Neutrophil (primary cell): ENCODE data around the gene RGS8.

Experiments used
- H3K27ac ChIP-seq: fragments of 200-600 bp; sonication (generic); 2 replicates; pipeline ENCODE4 v1.5.1; 2016; ENCODE audit warnings: mild to moderate bottlenecking, moderate library complexity
- H3K27me3 ChIP-seq: fragments of 200-600 bp; sonication (generic); 2 replicates; pipeline ENCODE4 v1.6.0; 2016; ENCODE audit warnings: mild to moderate bottlenecking
- H3K36me3 ChIP-seq: fragments of 200-600 bp; sonication (generic); 2 replicates; pipeline ENCODE4 v1.5.1; 2017
- H3K4me1 ChIP-seq, 2 experiments: fragments of 200-600 bp in 1 of 2; sonication (generic) in 1 of 2; 1 replicate in 1 of 2; 2 replicates in 1 of 2; pipeline versions ENCODE4 v1.5.1 to v1.6.1; 2013 to 2016; ENCODE audit warnings: low read depth in 1 of 2, low read length in 1 of 2, mild to moderate bottlenecking in 1 of 2, moderate library complexity in 1 of 2; ENCODE audit not compliant: control insufficient read depth in 1 of 2, insufficient read depth in 1 of 2
- H3K4me3 ChIP-seq, 2 experiments: fragments of 200-600 bp in 1 of 2; sonication (generic) in 1 of 2; 1 replicate in 1 of 2; 2 replicates in 1 of 2; pipeline ENCODE4 v1.5.1; 2013 to 2016; ENCODE audit warnings: low read depth in 1 of 2, low read length in 1 of 2, mild to moderate bottlenecking in 1 of 2, moderate library complexity in 1 of 2
- H3K9me3 ChIP-seq: fragments of 200-600 bp; sonication (generic); 2 replicates; pipeline ENCODE4 v1.5.1; 2016
- TF ChIP-seq, protein P1 (sequence below): fragments of 200-600 bp; sonication (generic); IDR thresholded peaks from 2 replicates; pipeline ENCODE4 v1.5.1; 2016; ENCODE audit warnings: antibody characterized with exemption

The RGS8 gene

DNA sequence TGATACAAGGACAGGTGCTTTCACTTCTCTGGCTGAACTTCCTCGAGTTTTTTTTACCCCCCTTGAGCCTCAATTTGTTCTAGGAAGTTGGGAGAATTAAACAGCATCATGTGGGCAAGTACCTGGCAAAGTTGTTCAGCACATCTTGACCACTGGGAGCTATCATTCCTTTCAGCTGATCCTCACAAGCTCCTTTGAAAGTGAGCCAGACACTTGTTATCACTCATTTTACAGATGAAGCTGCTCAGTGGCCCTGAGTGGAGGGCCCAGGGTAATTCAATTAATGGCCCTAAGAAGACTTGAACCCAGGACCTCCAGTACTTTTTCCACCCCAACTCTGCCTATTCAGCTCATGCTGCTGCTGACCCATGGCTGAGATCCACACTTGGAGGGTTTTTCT lies 2.0 kb downstream of the RGS8 start:
- H3K9me3 ChIP-seq = no peaks in the 10 kb centered on the region
- peaks cover 66% of the 10 kb centered on the region for H3K27me3 ChIP-seq
- no peaks in the 10 kb centered on the region for H3K36me3 ChIP-seq
- H3K27ac ChIP-seq = no peak overlapping the region
- H3K4me3 ChIP-seq = no peak overlapping the region
- TF ChIP-seq, protein P1, sequence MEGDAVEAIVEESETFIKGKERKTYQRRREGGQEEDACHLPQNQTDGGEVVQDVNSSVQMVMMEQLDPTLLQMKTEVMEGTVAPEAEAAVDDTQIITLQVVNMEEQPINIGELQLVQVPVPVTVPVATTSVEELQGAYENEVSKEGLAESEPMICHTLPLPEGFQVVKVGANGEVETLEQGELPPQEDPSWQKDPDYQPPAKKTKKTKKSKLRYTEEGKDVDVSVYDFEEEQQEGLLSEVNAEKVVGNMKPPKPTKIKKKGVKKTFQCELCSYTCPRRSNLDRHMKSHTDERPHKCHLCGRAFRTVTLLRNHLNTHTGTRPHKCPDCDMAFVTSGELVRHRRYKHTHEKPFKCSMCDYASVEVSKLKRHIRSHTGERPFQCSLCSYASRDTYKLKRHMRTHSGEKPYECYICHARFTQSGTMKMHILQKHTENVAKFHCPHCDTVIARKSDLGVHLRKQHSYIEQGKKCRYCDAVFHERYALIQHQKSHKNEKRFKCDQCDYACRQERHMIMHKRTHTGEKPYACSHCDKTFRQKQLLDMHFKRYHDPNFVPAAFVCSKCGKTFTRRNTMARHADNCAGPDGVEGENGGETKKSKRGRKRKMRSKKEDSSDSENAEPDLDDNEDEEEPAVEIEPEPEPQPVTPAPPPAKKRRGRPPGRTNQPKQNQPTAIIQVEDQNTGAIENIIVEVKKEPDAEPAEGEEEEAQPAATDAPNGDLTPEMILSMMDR = no peak
- no peaks in the 10 kb centered on the region for H3K4me1 ChIP-seq

DNA sequence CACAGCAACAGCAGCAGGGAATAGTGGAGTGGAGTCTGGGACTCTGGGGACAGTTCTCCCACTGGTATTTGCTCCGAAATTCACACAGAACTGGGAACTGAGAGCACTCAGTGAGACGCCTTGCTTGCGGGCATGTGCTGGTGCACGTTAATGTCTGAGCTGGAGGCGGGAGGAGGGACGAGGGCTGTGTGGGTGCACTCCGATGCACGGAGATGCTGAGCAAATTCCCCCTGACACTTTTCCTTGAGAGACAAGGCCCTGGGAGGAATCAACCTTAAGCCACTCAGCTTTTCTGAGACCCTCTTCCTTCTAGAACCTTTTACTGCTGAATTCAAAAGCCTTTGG lies 2.8 kb downstream of the RGS8 start:
- Histone ChIP-seq H3K27ac (no peak overlapping the region), H3K4me1 (no peaks in the 10 kb centered on the region), H3K36me3 (no peaks in the 10 kb centered on the region), H3K9me3 (no peaks in the 10 kb centered on the region), H3K27me3 (peaks cover 60% of the 10 kb centered on the region), H3K4me3 (no peak overlapping the region)
- TF ChIP-seq, protein P1 = no peak

DNA sequence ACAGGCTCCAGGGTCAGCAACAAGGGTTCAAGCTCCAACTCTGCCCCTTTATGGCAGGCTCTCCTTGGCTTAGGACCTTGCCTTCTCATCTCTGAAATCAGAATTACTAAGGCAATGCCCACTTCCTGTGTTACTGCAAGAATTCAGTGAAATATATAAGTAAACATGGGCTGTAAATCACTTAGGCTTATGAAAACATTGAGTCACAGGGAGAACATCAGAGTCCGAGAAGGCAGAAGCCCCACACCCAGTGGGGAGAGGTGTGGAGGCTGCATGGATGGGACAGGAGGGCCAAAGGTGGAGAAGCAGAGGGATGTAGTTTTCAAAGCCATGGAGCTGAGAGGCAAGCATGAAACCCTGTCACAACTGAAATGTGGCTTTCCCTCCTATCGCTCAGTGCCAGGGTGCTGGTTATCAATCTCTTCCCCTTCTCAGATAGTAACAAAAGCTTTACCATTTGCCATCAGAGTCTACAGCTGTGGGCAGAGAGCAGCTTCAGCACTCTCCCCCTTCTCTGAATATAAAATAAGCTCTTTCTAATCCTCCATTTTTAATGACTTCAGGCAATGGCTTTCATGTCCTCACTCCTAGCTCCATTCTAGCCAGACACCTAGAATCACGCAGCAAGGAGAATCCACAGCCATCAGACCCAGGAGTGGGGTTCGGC lies 3.4 kb downstream of the RGS8 start:
- Histone ChIP-seq H3K36me3 (no peaks in the 10 kb centered on the region), H3K9me3 (no peaks in the 10 kb centered on the region), H3K4me3 (no peak overlapping the region), H3K27me3 (peaks cover 60% of the 10 kb centered on the region), H3K27ac (no peak overlapping the region), H3K4me1 (no peaks in the 10 kb centered on the region)
- TF ChIP-seq, protein P1 = no peak

DNA sequence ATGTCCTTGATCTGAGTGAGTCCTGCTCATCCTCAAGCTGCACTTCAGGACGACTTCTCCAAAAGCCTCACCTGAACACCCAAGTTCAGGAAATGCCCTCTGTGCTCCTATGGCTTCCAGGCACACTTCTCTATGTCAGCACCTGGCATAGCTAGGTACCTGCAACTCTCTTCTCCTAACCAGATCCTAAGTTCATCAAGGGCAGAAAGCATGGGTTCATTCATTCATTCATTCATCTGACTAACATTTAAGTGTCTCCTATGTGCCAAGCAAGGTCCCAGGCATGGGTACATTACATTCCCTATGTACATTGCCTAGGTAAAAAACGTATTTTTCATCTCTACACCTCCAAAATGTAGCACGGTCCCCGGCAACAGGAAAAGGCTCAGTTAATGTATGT lies 4.0 kb downstream of the RGS8 start:
- TF ChIP-seq, protein P1 = no peak
- H3K36me3 ChIP-seq = no peaks in the 10 kb centered on the region
- H3K9me3 ChIP-seq = no peaks in the 10 kb centered on the region
- H3K27ac ChIP-seq = no peak overlapping the region
- no peaks in the 10 kb centered on the region for H3K4me1 ChIP-seq
- no peak overlapping the region for H3K4me3 ChIP-seq
- peaks cover 54% of the 10 kb centered on the region for H3K27me3 ChIP-seq

DNA sequence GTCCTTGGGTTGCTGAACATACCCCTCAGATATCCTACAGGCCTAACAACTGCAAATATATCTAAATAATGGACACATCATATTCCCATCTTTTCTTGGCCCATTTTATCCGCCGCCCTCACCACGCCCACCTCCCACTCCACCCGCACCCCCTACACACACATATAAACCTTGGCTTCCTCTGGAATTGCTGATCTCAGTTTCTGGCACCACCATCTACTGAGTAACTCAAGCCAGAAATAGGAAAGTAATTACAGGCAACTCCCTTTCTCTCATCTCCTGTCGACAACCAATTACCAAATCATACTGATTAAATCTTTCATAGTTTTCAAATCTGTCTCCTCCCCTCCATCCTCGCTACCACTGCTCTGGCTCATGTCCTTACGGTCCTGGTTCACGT lies 4.7 kb downstream of the RGS8 start:
- Histone ChIP-seq H3K4me3 (no peak overlapping the region), H3K9me3 (no peaks in the 10 kb centered on the region), H3K4me1 (no peaks in the 10 kb centered on the region), H3K36me3 (no peaks in the 10 kb centered on the region), H3K27ac (no peak overlapping the region), H3K27me3 (peaks cover 47% of the 10 kb centered on the region)
- TF ChIP-seq, protein P1 = no peak
